Large intestine (tissue), 3 donors: ENCODE measurements around the gene MME. TPM values are rescaled to one million over a fixed set of nuclear protein-coding genes. Genes with fewer than 3 reads are reported as not detected.

ENCODE experiments used
- DNase-seq, 2 donors: peaks; one replicate each; pipeline versions ENCODE4 v3.0.0 to v3.0.0-alpha.2; 2013
- H3K27ac ChIP-seq: one replicate; pipeline ENCODE4 v1.5.1; 2013; ENCODE audit warnings: low read length
- H3K27me3 ChIP-seq: 2 replicates; pipeline ENCODE4 v1.6.1; 2013; ENCODE audit warnings: low read length; ENCODE audit not compliant: control insufficient read depth, insufficient read depth
- H3K36me3 ChIP-seq: 2 replicates; pipeline ENCODE4 v1.6.1; 2013; ENCODE audit warnings: low read length; ENCODE audit not compliant: control insufficient read depth, insufficient read depth
- H3K4me1 ChIP-seq: one replicate; pipeline ENCODE4 v1.6.1; 2013; ENCODE audit warnings: low read length; ENCODE audit not compliant: control insufficient read depth, insufficient read depth
- H3K4me3 ChIP-seq: one replicate; pipeline ENCODE4 v1.5.1; 2013; ENCODE audit warnings: low read length
- H3K9me3 ChIP-seq: one replicate; pipeline ENCODE4 v1.6.1; 2013; ENCODE audit warnings: mild to moderate bottlenecking, low read depth, low read length, moderate library complexity; ENCODE audit not compliant: control insufficient read depth
- WGBS: methylation state at CpG from one replicate; pipeline ENCODE4 v1.1.5; 2013; ENCODE audit warnings: low lambda C conversion rate; ENCODE audit not compliant: insufficient coverage; 5-methylcytosine and 5-hydroxymethylcytosine counted together
- polyA plus RNA-seq: library from polyadenylated mRNA; unstranded; fragments of 120-200 nt; gene quantifications from one replicate; pipeline ENCODE4 v1.2.1, GENCODE V29; 2013

The MME gene
- polyA plus RNA-seq, 1 donor, result 307 TPM

- no peaks in the 10 kb centered on the region for H3K27me3 ChIP-seq
- no peaks in the 10 kb centered on the region for H3K9me3 ChIP-seq
- no peaks in the 10 kb centered on the region for H3K4me1 ChIP-seq
- H3K27ac ChIP-seq, result no peak overlapping the region
- DNase-seq, result no peak
- no CpG with 5 or more reads among the region's 1 CpG for WGBS
- H3K4me3 ChIP-seq, result no peak overlapping the region
- no peaks in the 10 kb centered on the region for H3K36me3 ChIP-seq
Observed at GRCh38 chr3:155228676-155229075, 148.6 kb downstream of the MME start.

GRCh38 chr3:155229086-155229485 lies 149.0 kb downstream of the MME start:
- DNase-seq, result no peak
- Histone ChIP-seq H3K4me1 (no peaks in the 10 kb centered on the region), H3K27ac (no peak overlapping the region), H3K9me3 (no peaks in the 10 kb centered on the region), H3K4me3 (no peak overlapping the region), H3K36me3 (no peaks in the 10 kb centered on the region), H3K27me3 (no peaks in the 10 kb centered on the region)
- no CpG with 5 or more reads among the region's 1 CpG for WGBS

- no peaks in the 10 kb centered on the region for H3K4me1 ChIP-seq
- no peaks in the 10 kb centered on the region for H3K36me3 ChIP-seq
- no peak overlapping the region for H3K4me3 ChIP-seq
- no peaks in the 10 kb centered on the region for H3K27me3 ChIP-seq
- no peak for DNase-seq
- no peak overlapping the region for H3K27ac ChIP-seq
- no peaks in the 10 kb centered on the region for H3K9me3 ChIP-seq
Observed at GRCh38 chr3:155230382-155230781, 150.3 kb downstream of the MME start.

GRCh38 chr3:155231792-155232191 lies 151.7 kb downstream of the MME start:
- H3K36me3 ChIP-seq, result no peaks in the 10 kb centered on the region
- H3K27ac ChIP-seq, result no peak overlapping the region
- H3K9me3 ChIP-seq, result no peaks in the 10 kb centered on the region
- no peaks in the 10 kb centered on the region for H3K27me3 ChIP-seq
- no CpG with 5 or more reads among the region's 2 CpGs for whole genome bisulfite sequencing
- H3K4me1 ChIP-seq, result no peaks in the 10 kb centered on the region
- H3K4me3 ChIP-seq, result no peak overlapping the region
- DNase-seq, result no peak

GRCh38 chr3:155232605-155233004 lies 152.5 kb downstream of the MME start:
- peak; percentile 13 to 23 for DNase-seq
- no peak overlapping the region for H3K27ac ChIP-seq

GRCh38 chr3:155233213-155233612 lies 153.1 kb downstream of the MME start:
- no peak overlapping the region for H3K4me3 ChIP-seq
- H3K36me3 ChIP-seq, result no peaks in the 10 kb centered on the region
- H3K4me1 ChIP-seq, result no peaks in the 10 kb centered on the region
- no peak overlapping the region for H3K27ac ChIP-seq
- no peaks in the 10 kb centered on the region for H3K27me3 ChIP-seq
- peak; percentile 10 to 47 for DNase-seq
- no peaks in the 10 kb centered on the region for H3K9me3 ChIP-seq
- 17% methylated on average over 1 of the region's 2 CpGs for WGBS

More at GRCh38 chr3:155232605-155233004, 152.5 kb downstream of the MME start:
- H3K9me3 ChIP-seq, result no peaks in the 10 kb centered on the region
- WGBS, result no CpG with 5 or more reads among the region's 3 CpGs
- no peaks in the 10 kb centered on the region for H3K27me3 ChIP-seq
- H3K36me3 ChIP-seq, result no peaks in the 10 kb centered on the region
- no peak overlapping the region for H3K4me3 ChIP-seq
- no peaks in the 10 kb centered on the region for H3K4me1 ChIP-seq

Other genes with a start within 250 kb of the MME start
- gene STRIT1, start 213.4 kb downstream of the MME start, polyA plus RNA-seq, result 0.97 TPM